ENCODE data around the gene LIG4. TPM values are rescaled to one million over a fixed set of nuclear protein-coding genes. Genes with fewer than 3 reads are reported as not detected.
A peak's percentile ranks its signal among the peaks of the same experiment; 100 is the strongest.

The LIG4 gene
- total and polyA plus RNA-seq, 2 experiments from 2014 or later: 4.9 to 8.8 TPM

GRCh38 chr13:108230377-108230776 lies 15.0 kb upstream of the LIG4 start:
- H3K9me3 ChIP-seq (ENCODE audit: low read depth): no peaks in the 10 kb centered on the region
- H3K9ac ChIP-seq: no peak overlapping the region
- H3K4me3 ChIP-seq: no peak overlapping the region
- H3K27me3 ChIP-seq (replicated peaks; ENCODE audit: insufficient read depth): no peaks in the 10 kb centered on the region
- no peaks in the 10 kb centered on the region for H3K9me2 ChIP-seq (ENCODE audit: insufficient read depth)
- H2AFZ ChIP-seq: no peak overlapping the region
- H3K4me2 ChIP-seq (ENCODE audit: unreplicated experiment): no peak overlapping the region
- peaks cover 6% of the 10 kb centered on the region for H3K4me1 ChIP-seq (ENCODE audit: insufficient read depth)
- no peaks in the 10 kb centered on the region for H3K36me3 ChIP-seq (ENCODE audit: low read depth)
- H3K27ac ChIP-seq: no peak overlapping the region
- H4K20me1 ChIP-seq (ENCODE audit: insufficient read depth): no peaks in the 10 kb centered on the region
- in situ Hi-C loops (cut with MboI): no loop called here
- TF ChIP-seq EZH2phosphoT487 (IDR thresholded peaks at IDR 0.05; ENCODE audit: insufficient read depth, low read depth): no peak
- TF ChIP-seq EZH2 (IDR thresholded peaks at IDR 0.05; ENCODE audit: insufficient read depth, poor library complexity, severe bottlenecking): no peak
- no peaks in the 10 kb centered on the region for H3F3A ChIP-seq (ENCODE audit: insufficient read depth)
- peaks cover 73% of the 10 kb centered on the region for H3K79me2 ChIP-seq (ENCODE audit: insufficient read depth)
- DNase-seq: no peak

GRCh38 chr13:108227651-108228272 lies 12.4 kb upstream of the LIG4 start:
- Histone ChIP-seq H3K27me3 (replicated peaks; ENCODE audit: insufficient read depth) (no peaks in the 10 kb centered on the region), H3K9ac (no peak overlapping the region), H3K9me3 (ENCODE audit: low read depth) (no peaks in the 10 kb centered on the region), H3K79me2 (ENCODE audit: insufficient read depth) (peaks cover 92% of the 10 kb centered on the region), H2AFZ (no peak overlapping the region), H3K4me3 (no peak overlapping the region), H3K27ac (no peak overlapping the region), H3K9me2 (ENCODE audit: insufficient read depth) (no peaks in the 10 kb centered on the region), H3F3A (ENCODE audit: insufficient read depth) (no peaks in the 10 kb centered on the region), H3K4me2 (ENCODE audit: unreplicated experiment) (peak overlapping the region; percentile 10), H4K20me1 (ENCODE audit: insufficient read depth) (no peaks in the 10 kb centered on the region), H3K36me3 (ENCODE audit: low read depth) (no peaks in the 10 kb centered on the region), H3K4me1 (ENCODE audit: insufficient read depth) (peaks cover 6% of the 10 kb centered on the region)
- DNase-seq: peak; percentile 44
- 86 to 92% methylated on average over 1 of the region's 1 CpG for WGBS, 2 experiments (ENCODE audit: low coverage in 1 of 2, low lambda C conversion rate in 2 of 2, missing lambda C conversion rate in 2 of 2)
- in situ Hi-C loops (cut with MboI): no loop called here
- TF ChIP-seq EZH2 (IDR thresholded peaks at IDR 0.05; ENCODE audit: insufficient read depth, poor library complexity, severe bottlenecking): no peak
- TF ChIP-seq EZH2phosphoT487 (IDR thresholded peaks at IDR 0.05; ENCODE audit: insufficient read depth, low read depth): no peak

GRCh38 chr13:108226184-108226583 lies 10.8 kb upstream of the LIG4 start:
- no peak overlapping the region for H3K4me2 ChIP-seq (ENCODE audit: unreplicated experiment)
- no peaks in the 10 kb centered on the region for H3K27me3 ChIP-seq (replicated peaks; ENCODE audit: insufficient read depth)
- no peak overlapping the region for H3K4me3 ChIP-seq
- no peaks in the 10 kb centered on the region for H3F3A ChIP-seq (ENCODE audit: insufficient read depth)
- H3K9ac ChIP-seq: no peak overlapping the region
- no peaks in the 10 kb centered on the region for H3K36me3 ChIP-seq (ENCODE audit: low read depth)
- WGBS, 2 experiments (ENCODE audit: low coverage in 1 of 2, low lambda C conversion rate in 2 of 2, missing lambda C conversion rate in 2 of 2): 88 to 93% methylated on average over 1 of the region's 1 CpG
- H4K20me1 ChIP-seq (ENCODE audit: insufficient read depth): no peaks in the 10 kb centered on the region
- DNase-seq: no peak
- H3K4me1 ChIP-seq (ENCODE audit: insufficient read depth): peaks cover 6% of the 10 kb centered on the region
- H2AFZ ChIP-seq: no peak overlapping the region
- no peaks in the 10 kb centered on the region for H3K9me2 ChIP-seq (ENCODE audit: insufficient read depth)
- TF ChIP-seq EZH2phosphoT487 (IDR thresholded peaks at IDR 0.05; ENCODE audit: insufficient read depth, low read depth) (no peak), EZH2 (IDR thresholded peaks at IDR 0.05; ENCODE audit: insufficient read depth, poor library complexity, severe bottlenecking) (no peak)
- H3K79me2 ChIP-seq (ENCODE audit: insufficient read depth): peaks cover 94% of the 10 kb centered on the region
- H3K9me3 ChIP-seq (ENCODE audit: low read depth): no peaks in the 10 kb centered on the region
- H3K27ac ChIP-seq: no peak overlapping the region
- in situ Hi-C loops (cut with MboI): no loop called here

DNA sequence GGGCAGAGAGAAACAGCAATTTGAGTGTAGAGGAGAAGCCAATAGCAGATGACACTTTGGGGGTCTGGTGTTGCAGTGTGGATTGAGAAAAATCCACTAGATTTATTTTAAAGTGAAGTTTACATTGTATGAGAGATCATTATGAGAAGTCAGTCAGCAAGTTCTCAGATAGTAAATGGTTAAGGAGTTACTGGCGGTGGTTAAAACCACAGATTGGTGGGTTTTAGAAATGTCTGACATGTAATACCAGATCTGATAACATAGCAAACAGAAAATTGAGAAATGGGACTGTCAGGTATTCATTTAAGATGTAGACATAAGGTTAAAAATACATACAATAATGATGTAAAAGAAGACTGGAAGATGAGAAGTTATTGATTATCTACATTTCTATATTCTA lies 10.1 kb upstream of the LIG4 start:
- Histone ChIP-seq H2AFZ (no peak overlapping the region), H3K4me2 (ENCODE audit: unreplicated experiment) (no peak overlapping the region), H3K9me2 (ENCODE audit: insufficient read depth) (no peaks in the 10 kb centered on the region), H3K36me3 (ENCODE audit: low read depth) (no peaks in the 10 kb centered on the region), H3F3A (ENCODE audit: insufficient read depth) (no peaks in the 10 kb centered on the region), H4K20me1 (ENCODE audit: insufficient read depth) (no peaks in the 10 kb centered on the region), H3K9me3 (ENCODE audit: low read depth) (no peaks in the 10 kb centered on the region), H3K4me1 (ENCODE audit: insufficient read depth) (peaks cover 6% of the 10 kb centered on the region), H3K27ac (no peak overlapping the region), H3K9ac (no peak overlapping the region), H3K79me2 (ENCODE audit: insufficient read depth) (peaks cover 94% of the 10 kb centered on the region), H3K27me3 (replicated peaks; ENCODE audit: insufficient read depth) (no peaks in the 10 kb centered on the region), H3K4me3 (no peak overlapping the region)
- WGBS, 2 experiments (ENCODE audit: low coverage in 1 of 2, low lambda C conversion rate in 2 of 2, missing lambda C conversion rate in 2 of 2): 69 to 71% methylated on average over 1 of the region's 1 CpG
- TF ChIP-seq EZH2 (IDR thresholded peaks at IDR 0.05; ENCODE audit: insufficient read depth, poor library complexity, severe bottlenecking) (no peak), EZH2phosphoT487 (IDR thresholded peaks at IDR 0.05; ENCODE audit: insufficient read depth, low read depth) (no peak)
- in situ Hi-C loops (cut with MboI): no loop called here
- DNase-seq: no peak

Data from GM23248 (cell line).